Parietal lobe (tissue), 2 donors: ENCODE data around the gene WWP2. TPM values are rescaled to one million over a fixed set of nuclear protein-coding genes. Genes with fewer than 3 reads are reported as not detected.

ENCODE experiments used
- small RNA-seq: library from RNA; depleted of rRNA; stranded (forward); fragments of <200 nt; gene quantifications from one replicate; pipeline ENCODE3, GENCODE V24; 2014; ENCODE audit warnings: low replicate concordance
- total RNA-seq: library from RNA; depleted of rRNA; stranded (reverse); fragments of >200 nt; gene quantifications from one replicate; pipeline ENCODE4 v1.2.3, GENCODE V29; 2014

The WWP2 gene
- total RNA-seq, result 31.3 TPM

DNA sequence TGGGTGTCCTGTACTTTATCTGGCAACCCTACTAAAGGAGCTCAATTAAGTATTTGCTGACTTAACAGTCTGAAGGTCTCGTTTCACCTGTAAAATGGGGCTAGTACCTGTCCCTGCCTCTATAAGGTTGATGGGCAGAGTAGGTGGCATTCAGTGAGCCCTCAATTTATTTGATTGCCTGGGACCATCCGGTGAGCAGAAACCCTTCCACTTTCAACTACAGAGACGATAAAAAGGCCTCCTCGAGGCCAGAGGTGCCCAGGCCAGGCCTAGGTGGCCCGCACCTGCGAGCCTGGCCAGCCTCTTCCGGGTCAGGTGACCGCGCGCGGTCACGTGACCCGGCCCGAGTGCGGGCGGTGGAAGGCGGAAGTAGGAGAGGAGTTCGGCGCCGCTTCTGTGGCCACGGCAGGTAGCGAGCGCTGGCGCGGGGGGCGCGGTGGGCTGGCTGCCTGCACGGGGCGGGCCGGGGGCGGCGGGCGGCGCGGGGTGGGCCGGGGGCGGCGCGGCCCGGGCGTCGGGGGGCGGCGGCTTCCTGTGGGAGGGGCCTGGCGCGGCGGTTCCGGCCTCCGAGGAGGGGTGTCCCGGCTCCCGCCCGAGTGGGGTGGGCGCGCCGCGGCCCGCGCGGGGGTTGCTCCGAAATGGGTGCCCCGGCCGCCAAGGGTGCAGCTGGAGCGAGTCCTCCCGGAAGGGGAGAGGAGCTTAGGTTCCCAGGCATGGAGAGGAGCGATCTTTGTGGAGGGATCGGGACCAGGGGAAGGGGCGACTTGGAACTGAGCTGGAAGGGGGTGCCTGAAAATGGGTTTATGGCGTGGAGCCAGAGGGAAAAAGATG, at the start of gene WWP2:
Gene WWP2, plus strand, starts transcription at position 350 of the 831 bp plus-strand sequence. CDS start 24,679 bp downstream, outside the sequence.

DNA sequence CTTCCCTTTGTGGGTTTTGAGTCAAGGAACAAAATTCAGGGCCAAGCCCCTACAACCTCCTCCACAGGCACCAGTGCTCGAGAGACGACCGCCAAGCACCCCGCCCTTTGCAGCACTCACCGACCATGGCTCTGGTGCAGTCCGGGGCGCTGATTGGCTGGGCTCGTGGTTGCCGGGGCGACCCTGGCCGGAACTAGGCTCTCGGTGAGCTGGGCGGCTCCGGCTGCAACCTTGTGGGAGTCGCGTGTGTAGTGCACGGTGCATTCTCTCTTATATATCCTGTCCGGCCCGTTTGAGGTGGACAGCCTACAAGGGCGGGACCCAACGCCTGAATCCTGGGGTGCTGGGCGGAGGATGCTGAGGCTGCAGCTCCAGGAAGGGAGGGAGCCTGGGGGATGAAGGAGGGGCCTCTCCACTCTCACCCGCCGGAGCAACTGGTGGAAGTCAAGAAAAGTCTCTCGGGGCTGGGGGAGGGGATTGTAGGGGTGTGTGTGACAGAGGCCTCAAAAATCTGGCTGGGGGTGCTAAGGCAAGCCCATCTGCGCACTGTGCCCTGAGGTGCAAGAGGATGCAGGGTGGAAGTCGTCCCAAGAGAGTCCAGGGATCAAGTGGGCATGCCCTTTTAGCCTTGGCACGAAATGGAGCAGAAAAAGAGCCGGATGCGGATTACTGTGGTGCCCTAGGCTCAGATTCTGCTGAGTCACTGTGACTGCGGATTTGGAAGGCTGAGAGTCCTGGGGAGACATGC, 35.6 kb upstream of the WWP2 start, which contains the start of gene NQO1:
Gene NQO1, minus strand, starts transcription at position 248 of the 748 bp plus-strand sequence. Its CDS starts 121 bp downstream, at position 127.

DNA sequence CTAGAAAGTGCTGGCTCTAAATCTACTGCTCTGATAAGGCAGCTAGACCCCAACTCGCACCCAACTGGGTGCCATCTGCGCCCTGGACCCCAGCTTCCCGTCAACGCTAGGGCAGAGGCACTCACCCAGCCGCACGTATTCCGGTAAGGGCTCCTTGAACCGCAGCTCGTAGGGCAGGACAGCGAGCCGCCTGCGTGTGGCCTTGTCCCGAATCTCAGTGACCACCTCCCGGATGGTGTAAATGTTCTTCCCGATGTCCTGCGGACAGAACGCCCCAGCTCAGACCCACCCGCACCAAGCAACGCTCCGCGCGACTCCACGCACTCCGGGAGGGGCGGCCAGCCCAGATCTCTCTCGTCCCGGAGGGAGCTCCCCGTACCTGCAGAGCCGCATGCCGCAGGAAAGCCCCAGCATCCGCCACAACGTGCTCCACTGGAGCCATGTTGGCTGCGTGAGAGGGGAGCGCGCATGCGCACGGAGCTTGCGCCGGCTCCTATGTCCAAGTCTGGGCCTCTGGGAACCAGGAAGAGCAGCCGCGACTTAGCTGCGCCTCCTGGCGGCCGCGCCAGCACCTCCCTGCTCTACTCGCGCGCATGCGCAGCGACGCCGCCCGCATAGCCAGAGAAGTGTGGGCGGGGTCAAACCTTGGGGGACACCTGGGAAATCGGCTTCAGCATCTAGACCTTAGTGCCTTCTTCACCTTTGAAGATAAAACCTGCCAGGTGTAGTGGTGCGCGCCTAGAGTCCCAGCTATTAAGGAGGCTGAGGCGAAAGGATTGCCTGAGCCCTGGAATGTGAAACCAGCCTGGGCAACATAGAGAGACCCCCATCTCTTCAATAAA, 7.4 kb upstream of the WWP2 start, which contains the start of gene NOB1:
Gene NOB1, minus strand, starts transcription at position 458 of the 842 bp plus-strand sequence. Its CDS starts 16 bp downstream, at position 442.

GRCh38 chr16:69951017-69951671, 189.0 kb downstream of the WWP2 start, which contains the start of gene CLEC18A:
CLEC18A (plus strand) TSS chr16:69951334; CDS start chr16:69951367, 33 bp downstream.

Small RNA genes lying within 50 kb of the gene (small RNA-seq; reads per million reads assigned to genes)
- gene AC026468.1, result not detected
- gene MIR140, result 52.7 reads per million, percentile 94 among the genes with 10 or more reads in this experiment
- not detected for gene RF00091

Other genes starting within 250 kb of the WWP2 start
- 71.4 TPM for gene NFAT5, start 196.4 kb upstream of the WWP2 start, total RNA-seq
- 4.4 TPM for gene NQO1, start 35.8 kb upstream of the WWP2 start, total RNA-seq
- gene NOB1, start 7.4 kb upstream of the WWP2 start, total RNA-seq, result 14.1 TPM
- gene CLEC18A, start 189.0 kb downstream of the WWP2 start, total RNA-seq, result 3.1 TPM